H9 (cell line): ENCODE results near the gene PRR14. TPM values are rescaled to one million over a fixed set of nuclear protein-coding genes. Genes with fewer than 3 reads are reported as not detected.

Experiments
- DNase-seq: peaks from one replicate; pipeline ENCODE4 v3.0.0-alpha.2; 2017
- H2AFZ ChIP-seq: one replicate; pipeline ENCODE4 v1.6.1; 2013; ENCODE audit warnings: mild to moderate bottlenecking, low read length, control low read depth, moderate library complexity
- H2AK5ac ChIP-seq: 2 replicates; pipeline ENCODE4 v1.6.1; 2013; ENCODE audit warnings: low read length, control low read depth, mixed read lengths; ENCODE audit not compliant: insufficient read length
- H2BK120ac ChIP-seq: one replicate; pipeline ENCODE4 v1.6.1; 2013; ENCODE audit warnings: low read depth, mild to moderate bottlenecking, low read length, control low read depth, inconsistent platforms; ENCODE audit not compliant: poor library complexity, severe bottlenecking
- H2BK12ac ChIP-seq: 2 replicates; pipeline ENCODE4 v1.6.1; 2013; ENCODE audit warnings: low read length, control low read depth, mixed read lengths, low read depth; ENCODE audit not compliant: insufficient read length
- H2BK15ac ChIP-seq: 2 replicates; pipeline ENCODE4 v1.6.1; 2013; ENCODE audit warnings: low read depth, low read length, control low read depth
- H2BK20ac ChIP-seq: one replicate; pipeline ENCODE4 v1.6.1; 2013; ENCODE audit warnings: low read depth, mild to moderate bottlenecking, low read length, control low read depth, inconsistent platforms; ENCODE audit not compliant: poor library complexity, severe bottlenecking
- H2BK5ac ChIP-seq: 2 replicates; pipeline ENCODE4 v1.6.1; 2013; ENCODE audit warnings: low read length, control low read depth, mixed read lengths; ENCODE audit not compliant: insufficient read length
- H3K14ac ChIP-seq: 2 replicates; pipeline ENCODE4 v1.6.1; 2013; ENCODE audit warnings: low read length, control low read depth; ENCODE audit not compliant: insufficient read depth
- H3K18ac ChIP-seq: 2 replicates; pipeline ENCODE4 v1.6.1; 2013; ENCODE audit warnings: low read depth, mild to moderate bottlenecking, mixed read lengths, low read length, control low read depth; ENCODE audit not compliant: insufficient read length
- H3K23ac ChIP-seq: 2 replicates; pipeline ENCODE4 v1.6.1; 2013; ENCODE audit warnings: low read length, control low read depth, mixed read lengths, low read depth; ENCODE audit not compliant: insufficient read length
- H3K23me2 ChIP-seq: 2 replicates; pipeline ENCODE4 v1.6.1; 2013; ENCODE audit warnings: low read depth, mild to moderate bottlenecking, mixed read lengths, low read length, control low read depth; ENCODE audit not compliant: insufficient read length, poor library complexity, severe bottlenecking
- H3K27ac ChIP-seq: 2 replicates; pipeline ENCODE4 v1.5.1; 2013; ENCODE audit warnings: low read length, control low read depth, mixed read lengths, low read depth; ENCODE audit not compliant: insufficient read length
- H3K27me3 ChIP-seq: 2 replicates; pipeline ENCODE4 v1.6.1; 2013; ENCODE audit warnings: low read length, control low read depth, inconsistent platforms; ENCODE audit not compliant: insufficient read depth
- H3K4ac ChIP-seq: 2 replicates; pipeline ENCODE4 v1.6.1; 2013; ENCODE audit warnings: low read depth, mild to moderate bottlenecking, control low read depth, inconsistent platforms, low read length, moderate library complexity
- H3K4me1 ChIP-seq: 2 replicates; pipeline ENCODE4 v1.6.1; 2013; ENCODE audit warnings: low read length, control low read depth, inconsistent platforms; ENCODE audit not compliant: insufficient read depth
- H3K4me2 ChIP-seq: 2 replicates; pipeline ENCODE4 v1.6.1; 2013; ENCODE audit warnings: low read length, control low read depth, mixed read lengths; ENCODE audit not compliant: insufficient read length, insufficient read depth
- H3K56ac ChIP-seq: 2 replicates; pipeline ENCODE4 v1.6.1; 2013; ENCODE audit warnings: low read depth, mild to moderate bottlenecking, mixed read lengths, low read length, control low read depth; ENCODE audit not compliant: insufficient read length
- H3K79me1 ChIP-seq: 2 replicates; pipeline ENCODE4 v1.6.1; 2013; ENCODE audit warnings: low read depth, mild to moderate bottlenecking, moderate library complexity, low read length, control low read depth, inconsistent platforms; ENCODE audit not compliant: insufficient read depth, poor library complexity, severe bottlenecking
- H3K79me2 ChIP-seq: 2 replicates; pipeline ENCODE4 v1.6.1; 2013; ENCODE audit warnings: low read length, control low read depth, inconsistent platforms; ENCODE audit not compliant: insufficient read depth
- H3K9ac ChIP-seq: 2 replicates; pipeline ENCODE4 v1.6.1; 2013; ENCODE audit warnings: low read length, control low read depth, mixed read lengths; ENCODE audit not compliant: insufficient read length; ENCODE audit errors: extremely low read depth
- H3K9me3 ChIP-seq: one replicate; pipeline ENCODE4 v1.6.1; 2013; ENCODE audit warnings: low read depth, low read length, inconsistent platforms; ENCODE audit not compliant: control insufficient read depth
- H3T11ph ChIP-seq: one replicate; pipeline ENCODE4 v1.6.1; 2013; ENCODE audit warnings: mild to moderate bottlenecking, low read length, control low read depth, inconsistent platforms
- H4K20me1 ChIP-seq: one replicate; pipeline ENCODE4 v1.6.1; 2013; ENCODE audit not compliant: control insufficient read depth, insufficient read length, insufficient read depth
- H4K5ac ChIP-seq: 2 replicates; pipeline ENCODE4 v1.6.1; 2013; ENCODE audit warnings: low read depth, mild to moderate bottlenecking, mixed read lengths, low read length, control low read depth; ENCODE audit not compliant: insufficient read length
- H4K8ac ChIP-seq: replicated peaks from 2 replicates; pipeline ENCODE4 v1.6.1; 2013; ENCODE audit warnings: low read length, control low read depth, mixed read lengths, low read depth; ENCODE audit not compliant: insufficient read length
- H4K91ac ChIP-seq: 2 replicates; pipeline ENCODE4 v1.6.1; 2013; ENCODE audit warnings: low read depth, mild to moderate bottlenecking, moderate library complexity, mixed read lengths, low read length, control low read depth; ENCODE audit not compliant: insufficient read length
- H3K27ac Mint-ChIP-seq, 3 experiments: 2 replicates in 2 of 3; 3 replicates in 1 of 3; pipeline ENCODE4 v1.8.0; 2020 to 2021; ENCODE audit warnings: mixed read lengths in 3 of 3, mild to moderate bottlenecking in 1 of 3, moderate library complexity in 1 of 3
- H3K27me3 Mint-ChIP-seq: 2 replicates; pipeline ENCODE4 v1.8.0; 2021; ENCODE audit warnings: low read depth, mild to moderate bottlenecking, moderate library complexity, mixed read lengths
- H3K36me3 Mint-ChIP-seq, 3 experiments: 2 replicates in 2 of 3; 3 replicates in 1 of 3; pipeline ENCODE4 v1.8.0; 2020 to 2021; ENCODE audit warnings: low read depth in 3 of 3, mixed read lengths in 3 of 3; ENCODE audit not compliant: insufficient read depth in 1 of 3
- H3K4me1 Mint-ChIP-seq, 2 experiments: 2 replicates each; pipeline ENCODE4 v1.8.0; 2020; ENCODE audit warnings: mixed read lengths in 2 of 2
- H3K4me3 Mint-ChIP-seq, 2 experiments: 2 replicates in 1 of 2; 3 replicates in 1 of 2; pipeline ENCODE4 v1.8.0; 2020 to 2021; ENCODE audit warnings: mild to moderate bottlenecking in 2 of 2, mixed read lengths in 2 of 2, moderate library complexity in 1 of 2
- H3K9me3 Mint-ChIP-seq, 2 experiments: 2 replicates in 1 of 2; 3 replicates in 1 of 2; pipeline ENCODE4 v1.8.0; 2020; ENCODE audit warnings: mild to moderate bottlenecking in 2 of 2, mixed read lengths in 2 of 2, moderate library complexity in 1 of 2
- WGBS: extraction: QIAGEN DNeasy Blood & Tissue Kit; methylation state at CpG from one replicate; pipeline ENCODE4 v1.1.7; 2013; ENCODE audit warnings: missing lambda C conversion rate, low lambda C conversion rate, mixed read lengths; ENCODE audit not compliant: insufficient read length; ENCODE audit errors: extremely low coverage; 5-methylcytosine and 5-hydroxymethylcytosine counted together
- total RNA-seq: library from RNA; stranded (reverse); gene quantifications from 2 replicates; pipeline ENCODE4 v1.2.1, GENCODE V29; 2021
- TF ChIP-seq, protein P1 (sequence below): fragments of 200-600 bp; sonication (generic); conservative IDR thresholded peaks from 3 replicates; pipeline ENCODE4 v1.8.0; 2021; ENCODE audit warnings: antibody characterized with exemption, mild to moderate bottlenecking

PRR14 gene
- total RNA-seq, 1 experiment from 2014 or later: 11.6 TPM

DNA sequence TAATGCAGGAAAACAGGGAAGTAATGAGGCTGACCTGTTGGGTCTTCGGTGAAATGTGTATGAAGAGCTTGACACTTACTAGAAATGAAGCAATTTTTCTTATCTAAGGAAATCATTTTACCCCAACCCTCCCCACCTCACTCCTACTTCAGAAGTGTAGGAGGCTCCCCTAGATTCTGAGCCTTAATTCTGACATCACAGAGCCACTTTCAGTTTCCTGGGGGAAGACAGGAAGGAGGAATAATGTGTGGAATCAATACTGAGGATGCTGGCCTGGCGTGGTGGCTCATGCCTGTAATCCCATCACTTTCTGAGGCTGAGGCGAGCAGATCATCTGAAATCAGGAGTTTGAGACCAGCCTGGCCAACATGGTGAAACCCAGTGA lies 27.8 kb downstream of the PRR14 start:
- Histone ChIP-seq H3K4ac (no peak overlapping the region), H3K9me3 (no peaks in the 10 kb centered on the region), H2BK5ac (no peak overlapping the region), H3K27ac (no peak overlapping the region), H3K4me2 (no peak overlapping the region), H3K79me1 (no peaks in the 10 kb centered on the region), H3K23ac (no peak overlapping the region), H2BK120ac (no peak overlapping the region), H2BK15ac (no peak overlapping the region), H4K91ac (no peak overlapping the region), H2AFZ (no peak overlapping the region), H3K4me1 (no peaks in the 10 kb centered on the region), H3T11ph (no peak overlapping the region), H3K14ac (no peak overlapping the region), H3K18ac (no peak overlapping the region), H2BK12ac (no peak overlapping the region), H3K56ac (no peak overlapping the region), H2BK20ac (no peak overlapping the region), H2AK5ac (no peak overlapping the region), H4K8ac (no peak overlapping the region), H4K5ac (no peak overlapping the region), H3K23me2 (no peaks in the 10 kb centered on the region), H3K27me3 (peaks cover 69% of the 10 kb centered on the region), H4K20me1 (peaks cover 2% of the 10 kb centered on the region), H3K9ac (no peak overlapping the region), H3K79me2 (no peaks in the 10 kb centered on the region)
- H3K27me3 Mint-ChIP-seq: peaks cover 97% of the 10 kb centered on the region
- peak overlapping the region in 1 of 2 experiments; percentile 18; a peak in 1 of 5 replicates for H3K4me3 Mint-ChIP-seq
- H3K36me3 Mint-ChIP-seq: no peaks in the 10 kb centered on the region
- H3K4me1 Mint-ChIP-seq: peaks cover 7 to 9% of the 10 kb centered on the region in 2 experiments
- no peak overlapping the region for H3K27ac Mint-ChIP-seq
- no CpG with 5 or more reads among the region's 3 CpGs for WGBS
- DNase-seq: no peak
- H3K9me3 Mint-ChIP-seq: peaks cover 5 to 29% of the 10 kb centered on the region in 2 experiments; a peak in 3 of 5 replicates
- TF ChIP-seq, protein P1, sequence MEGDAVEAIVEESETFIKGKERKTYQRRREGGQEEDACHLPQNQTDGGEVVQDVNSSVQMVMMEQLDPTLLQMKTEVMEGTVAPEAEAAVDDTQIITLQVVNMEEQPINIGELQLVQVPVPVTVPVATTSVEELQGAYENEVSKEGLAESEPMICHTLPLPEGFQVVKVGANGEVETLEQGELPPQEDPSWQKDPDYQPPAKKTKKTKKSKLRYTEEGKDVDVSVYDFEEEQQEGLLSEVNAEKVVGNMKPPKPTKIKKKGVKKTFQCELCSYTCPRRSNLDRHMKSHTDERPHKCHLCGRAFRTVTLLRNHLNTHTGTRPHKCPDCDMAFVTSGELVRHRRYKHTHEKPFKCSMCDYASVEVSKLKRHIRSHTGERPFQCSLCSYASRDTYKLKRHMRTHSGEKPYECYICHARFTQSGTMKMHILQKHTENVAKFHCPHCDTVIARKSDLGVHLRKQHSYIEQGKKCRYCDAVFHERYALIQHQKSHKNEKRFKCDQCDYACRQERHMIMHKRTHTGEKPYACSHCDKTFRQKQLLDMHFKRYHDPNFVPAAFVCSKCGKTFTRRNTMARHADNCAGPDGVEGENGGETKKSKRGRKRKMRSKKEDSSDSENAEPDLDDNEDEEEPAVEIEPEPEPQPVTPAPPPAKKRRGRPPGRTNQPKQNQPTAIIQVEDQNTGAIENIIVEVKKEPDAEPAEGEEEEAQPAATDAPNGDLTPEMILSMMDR: no peak
